ENCODE data around the gene LCT.
A peak's percentile ranks its signal among the peaks of the same experiment; 100 is the strongest.
"Not testable (repeated sequence)": the region's sequence is repeated elsewhere in the genome, so short reads cannot be mapped to it uniquely, and the experiment has no call there.

LCT gene

GRCh38 chr2:135796606-135797005 lies 40.4 kb downstream of the LCT start:
- DNase-seq = no peak

- DNase-seq = not testable (repeated sequence)
Observed at GRCh38 chr2:135795641-135796040, 41.3 kb downstream of the LCT start.

GRCh38 chr2:135792401-135793150 lies 44.4 kb downstream of the LCT start:
- no peak for DNase-seq

GRCh38 chr2:135791418-135792190 lies 45.4 kb downstream of the LCT start:
- no peak for DNase-seq

- DNase-seq = no peak
Observed at GRCh38 chr2:135790423-135790822, 46.6 kb downstream of the LCT start.

GRCh38 chr2:135786823-135787222 lies 50.2 kb downstream of the LCT start:
- no peak for DNase-seq

- DNase-seq = no peak
Observed at GRCh38 chr2:135785032-135785431, 52.0 kb downstream of the LCT start.

- DNase-seq = no peak
Observed at GRCh38 chr2:135783439-135783838, 53.5 kb downstream of the LCT start.

- no peak for DNase-seq
Observed at GRCh38 chr2:135782231-135782630, 54.8 kb downstream of the LCT start.

- DNase-seq = no peak
Observed at GRCh38 chr2:135776367-135776766, 60.6 kb downstream of the LCT start.

- DNase-seq = no peak
Observed at GRCh38 chr2:135775420-135775819, 61.6 kb downstream of the LCT start.

GRCh38 chr2:135773917-135774316 lies 63.1 kb downstream of the LCT start:
- no peak for DNase-seq

- no peak for DNase-seq
Observed at GRCh38 chr2:135773319-135773718, 63.7 kb downstream of the LCT start.

GRCh38 chr2:135768863-135769262 lies 68.1 kb downstream of the LCT start:
- no peak for DNase-seq

- DNase-seq = no peak
Observed at GRCh38 chr2:135762530-135762929, 74.5 kb downstream of the LCT start.

GRCh38 chr2:135762022-135762421 lies 75.0 kb downstream of the LCT start:
- peak; percentile 40 for DNase-seq

- no peak for DNase-seq
Observed at GRCh38 chr2:135756692-135757091, 80.3 kb downstream of the LCT start.

- DNase-seq = no peak
Observed at GRCh38 chr2:135755573-135755972, 81.4 kb downstream of the LCT start.

- no peak for DNase-seq
Observed at GRCh38 chr2:135745545-135745944, 91.4 kb downstream of the LCT start.

GRCh38 chr2:135744760-135745314 lies 92.1 kb downstream of the LCT start:
- peak; percentile 46 for DNase-seq

GRCh38 chr2:135743860-135744259 lies 93.1 kb downstream of the LCT start:
- no peak for DNase-seq

- DNase-seq = peak; percentile 55
Observed at GRCh38 chr2:135742325-135742757, 94.6 kb downstream of the LCT start.

GRCh38 chr2:135741395-135742324 lies 95.3 kb downstream of the LCT start, which contains the start of gene UBXN4:
UBXN4 (plus strand) TSS chr2:135741855; CDS start chr2:135741930, 75 bp downstream.
- DNase-seq = peak; percentile 97

Data from NCI-H1694 treated with DMSO at 0.1 percent for 48 hours (cell line).